HEK293 (cell line): ENCODE data around the gene CHKA.

ENCODE experiments used
- SETDB1 ChIP-seq: IDR thresholded peaks from one replicate; pipeline ENCODE4 v1.6.1; 2017; ENCODE audit warnings: mild to moderate bottlenecking, low read length, moderate library complexity, mixed read lengths; ENCODE audit not compliant: insufficient read length
- TCF7L2 ChIP-seq: IDR thresholded peaks from 2 replicates; pipeline ENCODE4 v1.6.1; 2011; ENCODE audit warnings: low read depth, mild to moderate bottlenecking, inconsistent platforms, low read length, moderate library complexity, borderline replicate concordance
- ZBTB20 ChIP-seq: fragments of 450-650 bp; formaldehyde crosslinking; IDR thresholded peaks from 2 replicates; pipeline ENCODE4 v1.5.1; 2016; ENCODE audit warnings: missing biosample characterization, missing genetic modification characterization
- ZNF221 ChIP-seq: fragments of 450-650 bp; formaldehyde crosslinking; IDR thresholded peaks from 2 replicates; pipeline ENCODE4 v1.5.1; 2017; ENCODE audit warnings: missing biosample characterization, missing genetic modification characterization, borderline replicate concordance
- ZNF501 ChIP-seq: fragments of 450-650 bp; formaldehyde crosslinking; IDR thresholded peaks from 2 replicates; pipeline ENCODE4 v1.5.1; 2016; ENCODE audit warnings: missing biosample characterization, missing genetic modification characterization
- ZNF530 ChIP-seq: fragments of 450-650 bp; formaldehyde crosslinking; IDR thresholded peaks from 2 replicates; pipeline ENCODE4 v1.5.1; 2016; ENCODE audit warnings: low read depth, missing biosample characterization, missing genetic modification characterization
- ZNF660 ChIP-seq: fragments of 450-650 bp; IDR thresholded peaks from 2 replicates; pipeline ENCODE4 v1.5.1; 2018; ENCODE audit warnings: missing biosample characterization, mild to moderate bottlenecking, missing genetic modification characterization
- TF ChIP-seq, protein P1 (sequence below): fragments of 450-650 bp; formaldehyde crosslinking; IDR thresholded peaks from 2 replicates; pipeline ENCODE4 v1.5.1; 2016; ENCODE audit warnings: missing biosample characterization, missing genetic modification characterization
- TF ChIP-seq, protein P2 (sequence below): fragments of 450-650 bp; formaldehyde crosslinking; IDR thresholded peaks from 2 replicates; pipeline ENCODE4 v1.5.1; 2016; ENCODE audit warnings: missing biosample characterization, missing genetic modification characterization
- TF ChIP-seq, protein P3 (sequence below): sonication (generic); formaldehyde crosslinking; IDR thresholded peaks from 2 replicates; pipeline ENCODE4 v1.8.1; 2022; ENCODE audit warnings: mild to moderate bottlenecking, moderate library complexity, missing genetic modification reagents
- TF ChIP-seq, protein P4 (sequence below): fragments of 450-650 bp; formaldehyde crosslinking; IDR thresholded peaks from 2 replicates; pipeline ENCODE4 v1.5.1; 2016; ENCODE audit warnings: missing biosample characterization, missing genetic modification characterization
- TF ChIP-seq, protein P5 (sequence below): fragments of 450-650 bp; formaldehyde crosslinking; IDR thresholded peaks from 2 replicates; pipeline ENCODE4 v1.5.1; 2016; ENCODE audit warnings: missing biosample characterization, missing genetic modification characterization
- TF ChIP-seq, protein P6 (sequence below): fragments of 450-650 bp; formaldehyde crosslinking; IDR thresholded peaks from 2 replicates; pipeline ENCODE4 v1.5.1; 2017; ENCODE audit warnings: missing biosample characterization, missing genetic modification characterization

DNA sequence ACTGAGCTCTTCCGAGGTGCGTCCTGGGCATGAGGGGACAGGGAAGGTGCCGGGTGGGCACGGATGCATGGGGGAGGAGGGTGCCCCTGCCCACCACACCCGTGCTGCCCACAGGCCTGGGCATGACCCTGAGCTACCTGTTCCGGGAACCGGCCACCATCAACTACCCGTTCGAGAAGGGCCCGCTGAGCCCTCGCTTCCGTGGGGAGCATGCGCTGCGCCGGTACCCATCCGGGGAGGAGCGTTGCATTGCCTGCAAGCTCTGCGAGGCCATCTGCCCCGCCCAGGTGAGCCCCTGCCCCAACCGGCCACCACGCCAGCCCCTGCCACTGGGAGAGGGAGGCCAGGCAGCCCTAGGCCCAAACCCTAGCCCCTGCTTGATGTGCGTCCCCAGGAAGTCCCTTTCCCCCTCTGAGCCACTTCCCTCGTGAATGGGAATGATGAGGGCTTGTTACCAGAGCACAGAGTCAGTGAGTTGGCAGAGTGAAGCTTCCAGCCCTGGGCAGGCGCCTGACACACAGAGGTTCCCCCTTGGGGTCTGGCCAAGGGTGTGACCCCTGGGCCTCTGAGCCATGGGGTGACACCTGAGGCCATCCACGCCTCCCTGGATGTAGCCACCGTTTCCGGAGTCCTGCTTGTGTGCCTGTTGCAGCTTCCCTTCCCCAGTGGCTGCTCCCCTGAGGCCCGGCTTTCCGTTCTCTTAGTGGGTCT lies 88.0 kb downstream of the CHKA start:
- TF ChIP-seq ZBTB20 (tag by site-specific recombination) (no peak), ZNF530 (tag by site-specific recombination) (no peak), SETDB1 (no peak), ZNF501 (tag by site-specific recombination) (no peak), ZNF221 (tag by site-specific recombination) (no peak), TCF7L2 (no peak), ZNF660 (tag by site-specific recombination) (no peak)
- TF ChIP-seq, protein P1, sequence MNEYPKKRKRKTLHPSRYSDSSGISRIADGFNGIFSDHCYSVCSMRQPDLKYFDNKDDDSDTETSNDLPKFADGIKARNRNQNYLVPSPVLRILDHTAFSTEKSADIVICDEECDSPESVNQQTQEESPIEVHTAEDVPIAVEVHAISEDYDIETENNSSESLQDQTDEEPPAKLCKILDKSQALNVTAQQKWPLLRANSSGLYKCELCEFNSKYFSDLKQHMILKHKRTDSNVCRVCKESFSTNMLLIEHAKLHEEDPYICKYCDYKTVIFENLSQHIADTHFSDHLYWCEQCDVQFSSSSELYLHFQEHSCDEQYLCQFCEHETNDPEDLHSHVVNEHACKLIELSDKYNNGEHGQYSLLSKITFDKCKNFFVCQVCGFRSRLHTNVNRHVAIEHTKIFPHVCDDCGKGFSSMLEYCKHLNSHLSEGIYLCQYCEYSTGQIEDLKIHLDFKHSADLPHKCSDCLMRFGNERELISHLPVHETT (tag by site-specific recombination): no peak
- TF ChIP-seq, protein P2, sequence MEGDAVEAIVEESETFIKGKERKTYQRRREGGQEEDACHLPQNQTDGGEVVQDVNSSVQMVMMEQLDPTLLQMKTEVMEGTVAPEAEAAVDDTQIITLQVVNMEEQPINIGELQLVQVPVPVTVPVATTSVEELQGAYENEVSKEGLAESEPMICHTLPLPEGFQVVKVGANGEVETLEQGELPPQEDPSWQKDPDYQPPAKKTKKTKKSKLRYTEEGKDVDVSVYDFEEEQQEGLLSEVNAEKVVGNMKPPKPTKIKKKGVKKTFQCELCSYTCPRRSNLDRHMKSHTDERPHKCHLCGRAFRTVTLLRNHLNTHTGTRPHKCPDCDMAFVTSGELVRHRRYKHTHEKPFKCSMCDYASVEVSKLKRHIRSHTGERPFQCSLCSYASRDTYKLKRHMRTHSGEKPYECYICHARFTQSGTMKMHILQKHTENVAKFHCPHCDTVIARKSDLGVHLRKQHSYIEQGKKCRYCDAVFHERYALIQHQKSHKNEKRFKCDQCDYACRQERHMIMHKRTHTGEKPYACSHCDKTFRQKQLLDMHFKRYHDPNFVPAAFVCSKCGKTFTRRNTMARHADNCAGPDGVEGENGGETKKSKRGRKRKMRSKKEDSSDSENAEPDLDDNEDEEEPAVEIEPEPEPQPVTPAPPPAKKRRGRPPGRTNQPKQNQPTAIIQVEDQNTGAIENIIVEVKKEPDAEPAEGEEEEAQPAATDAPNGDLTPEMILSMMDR (tag by site-specific recombination): no peak
- TF ChIP-seq, protein P3, sequence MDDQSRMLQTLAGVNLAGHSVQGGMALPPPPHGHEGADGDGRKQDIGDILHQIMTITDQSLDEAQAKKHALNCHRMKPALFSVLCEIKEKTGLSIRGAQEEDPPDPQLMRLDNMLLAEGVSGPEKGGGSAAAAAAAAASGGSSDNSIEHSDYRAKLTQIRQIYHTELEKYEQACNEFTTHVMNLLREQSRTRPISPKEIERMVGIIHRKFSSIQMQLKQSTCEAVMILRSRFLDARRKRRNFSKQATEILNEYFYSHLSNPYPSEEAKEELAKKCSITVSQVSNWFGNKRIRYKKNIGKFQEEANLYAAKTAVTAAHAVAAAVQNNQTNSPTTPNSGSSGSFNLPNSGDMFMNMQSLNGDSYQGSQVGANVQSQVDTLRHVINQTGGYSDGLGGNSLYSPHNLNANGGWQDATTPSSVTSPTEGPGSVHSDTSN (CRISPR knock-in tag): no peak
- TF ChIP-seq, protein P4, sequence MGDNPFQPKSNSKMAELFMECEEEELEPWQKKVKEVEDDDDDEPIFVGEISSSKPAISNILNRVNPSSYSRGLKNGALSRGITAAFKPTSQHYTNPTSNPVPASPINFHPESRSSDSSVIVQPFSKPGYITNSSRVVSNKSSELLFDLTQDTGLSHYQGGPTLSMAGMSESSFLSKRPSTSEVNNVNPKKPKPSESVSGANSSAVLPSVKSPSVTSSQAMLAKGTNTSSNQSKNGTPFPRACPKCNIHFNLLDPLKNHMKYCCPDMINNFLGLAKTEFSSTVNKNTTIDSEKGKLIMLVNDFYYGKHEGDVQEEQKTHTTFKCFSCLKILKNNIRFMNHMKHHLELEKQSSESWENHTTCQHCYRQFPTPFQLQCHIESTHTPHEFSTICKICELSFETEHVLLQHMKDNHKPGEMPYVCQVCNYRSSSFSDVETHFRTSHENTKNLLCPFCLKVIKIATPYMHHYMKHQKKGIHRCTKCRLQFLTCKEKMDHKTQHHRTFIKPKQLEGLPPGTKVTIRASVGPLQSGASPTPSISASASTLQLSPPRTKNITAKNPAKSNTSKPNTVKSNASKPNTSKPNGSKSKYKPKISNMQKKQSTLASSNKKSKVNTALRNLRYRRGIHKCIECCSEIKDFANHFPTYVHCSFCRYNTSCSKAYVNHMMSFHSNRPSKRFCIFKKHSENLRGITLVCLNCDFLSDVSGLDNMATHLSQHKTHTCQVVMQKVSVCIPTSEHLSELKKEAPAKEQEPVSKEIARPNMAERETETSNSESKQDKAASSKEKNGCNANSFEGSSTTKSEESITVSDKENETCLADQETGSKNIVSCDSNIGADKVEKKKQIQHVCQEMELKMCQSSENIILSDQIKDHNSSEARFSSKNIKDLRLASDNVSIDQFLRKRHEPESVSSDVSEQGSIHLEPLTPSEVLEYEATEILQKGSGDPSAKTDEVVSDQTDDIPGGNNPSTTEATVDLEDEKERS (tag by site-specific recombination): no peak
- TF ChIP-seq, protein P5, sequence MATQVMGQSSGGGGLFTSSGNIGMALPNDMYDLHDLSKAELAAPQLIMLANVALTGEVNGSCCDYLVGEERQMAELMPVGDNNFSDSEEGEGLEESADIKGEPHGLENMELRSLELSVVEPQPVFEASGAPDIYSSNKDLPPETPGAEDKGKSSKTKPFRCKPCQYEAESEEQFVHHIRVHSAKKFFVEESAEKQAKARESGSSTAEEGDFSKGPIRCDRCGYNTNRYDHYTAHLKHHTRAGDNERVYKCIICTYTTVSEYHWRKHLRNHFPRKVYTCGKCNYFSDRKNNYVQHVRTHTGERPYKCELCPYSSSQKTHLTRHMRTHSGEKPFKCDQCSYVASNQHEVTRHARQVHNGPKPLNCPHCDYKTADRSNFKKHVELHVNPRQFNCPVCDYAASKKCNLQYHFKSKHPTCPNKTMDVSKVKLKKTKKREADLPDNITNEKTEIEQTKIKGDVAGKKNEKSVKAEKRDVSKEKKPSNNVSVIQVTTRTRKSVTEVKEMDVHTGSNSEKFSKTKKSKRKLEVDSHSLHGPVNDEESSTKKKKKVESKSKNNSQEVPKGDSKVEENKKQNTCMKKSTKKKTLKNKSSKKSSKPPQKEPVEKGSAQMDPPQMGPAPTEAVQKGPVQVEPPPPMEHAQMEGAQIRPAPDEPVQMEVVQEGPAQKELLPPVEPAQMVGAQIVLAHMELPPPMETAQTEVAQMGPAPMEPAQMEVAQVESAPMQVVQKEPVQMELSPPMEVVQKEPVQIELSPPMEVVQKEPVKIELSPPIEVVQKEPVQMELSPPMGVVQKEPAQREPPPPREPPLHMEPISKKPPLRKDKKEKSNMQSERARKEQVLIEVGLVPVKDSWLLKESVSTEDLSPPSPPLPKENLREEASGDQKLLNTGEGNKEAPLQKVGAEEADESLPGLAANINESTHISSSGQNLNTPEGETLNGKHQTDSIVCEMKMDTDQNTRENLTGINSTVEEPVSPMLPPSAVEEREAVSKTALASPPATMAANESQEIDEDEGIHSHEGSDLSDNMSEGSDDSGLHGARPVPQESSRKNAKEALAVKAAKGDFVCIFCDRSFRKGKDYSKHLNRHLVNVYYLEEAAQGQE (tag by site-specific recombination): no peak
- TF ChIP-seq, protein P6, sequence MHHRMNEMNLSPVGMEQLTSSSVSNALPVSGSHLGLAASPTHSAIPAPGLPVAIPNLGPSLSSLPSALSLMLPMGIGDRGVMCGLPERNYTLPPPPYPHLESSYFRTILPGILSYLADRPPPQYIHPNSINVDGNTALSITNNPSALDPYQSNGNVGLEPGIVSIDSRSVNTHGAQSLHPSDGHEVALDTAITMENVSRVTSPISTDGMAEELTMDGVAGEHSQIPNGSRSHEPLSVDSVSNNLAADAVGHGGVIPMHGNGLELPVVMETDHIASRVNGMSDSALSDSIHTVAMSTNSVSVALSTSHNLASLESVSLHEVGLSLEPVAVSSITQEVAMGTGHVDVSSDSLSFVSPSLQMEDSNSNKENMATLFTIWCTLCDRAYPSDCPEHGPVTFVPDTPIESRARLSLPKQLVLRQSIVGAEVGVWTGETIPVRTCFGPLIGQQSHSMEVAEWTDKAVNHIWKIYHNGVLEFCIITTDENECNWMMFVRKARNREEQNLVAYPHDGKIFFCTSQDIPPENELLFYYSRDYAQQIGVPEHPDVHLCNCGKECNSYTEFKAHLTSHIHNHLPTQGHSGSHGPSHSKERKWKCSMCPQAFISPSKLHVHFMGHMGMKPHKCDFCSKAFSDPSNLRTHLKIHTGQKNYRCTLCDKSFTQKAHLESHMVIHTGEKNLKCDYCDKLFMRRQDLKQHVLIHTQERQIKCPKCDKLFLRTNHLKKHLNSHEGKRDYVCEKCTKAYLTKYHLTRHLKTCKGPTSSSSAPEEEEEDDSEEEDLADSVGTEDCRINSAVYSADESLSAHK (tag by site-specific recombination): no peak
